K562 (cell line): ENCODE data around the gene FAM120B. TPM values are rescaled to one million over a fixed set of nuclear protein-coding genes. Genes with fewer than 3 reads are reported as not detected.

ENCODE experiments used
- ATAC-seq: fragments of 200-7000 bp; cut with Tn5 transposase; 3 replicates; pipeline ENCODE4 v1.9.1; 2020; ENCODE audit warnings: moderate library complexity
- BruUV-seq: library from RNA; stranded (reverse); fragments of 400-500 nt; replicated peaks from 2 replicates; lab custom pipeline; 2021; lab: Mats Ljungman, UMichigan
- CTCF ChIA-PET: fragments of 300-600 bp; formaldehyde crosslinking; extraction: SDS; loops from one replicate; lab custom pipeline; 2021; ENCODE audit warnings: low intra/inter-chr PET ratio; lab: Yijun Ruan, JAX
- POLR2A ChIA-PET: fragments of 300-600, 350-650 bp; sonication (Branson Sonifier 250); formaldehyde crosslinking; extraction: SDS; loops from one replicate; lab custom pipeline; 2021; ENCODE audit warnings: antibody characterized with exemption, inconsistent platforms; lab: Yijun Ruan, JAX
- DNase-seq, 4 experiments: peaks; one replicate each; pipeline versions ENCODE4 v3.0.0 to v3.0.0-alpha.2; 2011 to 2018; ENCODE audit warnings: low spot score in 3 of 4, mixed read lengths in 3 of 4; ENCODE audit errors: extremely low read depth in 1 of 4
- FAIRE-seq: peaks from 2 replicates; lab custom pipeline; 2011; peaks lifted over from hg19 to GRCh38; lab: Jason Lieb, UNC
- H2AFZ ChIP-seq: 2 replicates; pipeline ENCODE4 v1.6.0; 2011; ENCODE audit warnings: low read depth, low read length, control low read depth, inconsistent platforms
- H3K27ac ChIP-seq: fragments of 200-600 bp; 3 replicates; pipeline ENCODE4 v1.8.0; 2011; ENCODE audit warnings: low read depth, mild to moderate bottlenecking, control low read depth, inconsistent platforms, low read length, moderate library complexity, mixed read lengths; ENCODE audit errors: extremely low read depth
- H3K27me3 ChIP-seq, 2 experiments: fragments of 300-600 bp in 1 of 2; 2 replicates in 1 of 2; 3 replicates in 1 of 2; pipeline versions ENCODE4 v1.6.0 to v1.8.0; 2011; ENCODE audit warnings: inconsistent platforms in 2 of 2, low read length in 2 of 2, mild to moderate bottlenecking in 1 of 2, mixed read lengths in 1 of 2, moderate library complexity in 1 of 2; ENCODE audit not compliant: control insufficient read depth in 2 of 2, insufficient read depth in 2 of 2
- H3K36me3 ChIP-seq: fragments of 300-600 bp; 3 replicates; pipeline ENCODE4 v1.8.0; 2011; ENCODE audit warnings: mild to moderate bottlenecking, low read length, inconsistent platforms; ENCODE audit not compliant: control insufficient read depth, insufficient read depth
- H3K4me1 ChIP-seq, 2 experiments: fragments of 200-600 bp in 1 of 2; replicated peaks in 1 of 2; 2 replicates in 1 of 2; 3 replicates in 1 of 2; pipeline versions ENCODE4 v1.5.1 to v1.8.0; 2011; ENCODE audit warnings: inconsistent platforms in 2 of 2, low read length in 2 of 2, mild to moderate bottlenecking in 1 of 2, mixed read lengths in 1 of 2, moderate library complexity in 1 of 2; ENCODE audit not compliant: control insufficient read depth in 2 of 2, insufficient read depth in 2 of 2
- H3K4me2 ChIP-seq: 2 replicates; pipeline ENCODE4 v1.6.1; 2011; ENCODE audit warnings: low read length, control low read depth, inconsistent platforms, mixed read lengths; ENCODE audit not compliant: insufficient read depth
- H3K4me3 ChIP-seq: fragments of 200-600 bp; sonication (generic), shearing (Covaris generic); 2 replicates; pipeline ENCODE4 v1.5.1; 2016; ENCODE audit warnings: control low read depth, inconsistent platforms
- H3K79me2 ChIP-seq: fragments of 200-600 bp; 3 replicates; pipeline ENCODE4 v1.8.0; 2011; ENCODE audit warnings: low read length, inconsistent platforms; ENCODE audit not compliant: control insufficient read depth, insufficient read depth
- H3K9ac ChIP-seq, 2 experiments: 2 replicates each; pipeline versions ENCODE4 v1.6.0 to v1.6.1; 2011; ENCODE audit warnings: low read depth in 2 of 2, low read length in 2 of 2, control low read depth in 1 of 2, inconsistent platforms in 1 of 2, mild to moderate bottlenecking in 1 of 2, mixed read lengths in 1 of 2; ENCODE audit not compliant: insufficient read depth in 1 of 2
- H3K9me1 ChIP-seq: one replicate; pipeline ENCODE4 v1.6.0; 2011; ENCODE audit warnings: inconsistent platforms, mild to moderate bottlenecking, low read length, moderate library complexity; ENCODE audit not compliant: control insufficient read depth, insufficient read depth
- H3K9me3 ChIP-seq: replicated peaks from 2 replicates; pipeline ENCODE4 v1.5.1; 2011; ENCODE audit warnings: low read depth, low read length, inconsistent platforms; ENCODE audit not compliant: control insufficient read depth, insufficient read depth
- H4K20me1 ChIP-seq: replicated peaks from 2 replicates; pipeline ENCODE4 v1.6.1; 2011; ENCODE audit warnings: low read length, inconsistent platforms, mixed read lengths; ENCODE audit not compliant: control insufficient read depth, insufficient read depth
- ATF7 ChIP-seq: fragments of 450-650 bp; IDR thresholded peaks from 2 replicates; pipeline ENCODE4 v1.7.1; 2014; ENCODE audit warnings: mild to moderate bottlenecking, moderate library complexity
- COPS2 ChIP-seq: fragments of 450-650 bp; conservative IDR thresholded peaks from 2 replicates; pipeline ENCODE4 v1.6.1; 2016; ENCODE audit warnings: mild to moderate bottlenecking, moderate library complexity
- DACH1 ChIP-seq: fragments of 450-650 bp; IDR thresholded peaks from 2 replicates; pipeline ENCODE4 v1.6.1; 2018; ENCODE audit not compliant: partially characterized antibody
- MXI1 ChIP-seq: IDR thresholded peaks from 2 replicates; pipeline ENCODE4 v1.6.1; 2011; ENCODE audit warnings: low read depth, mild to moderate bottlenecking, improper control_type of control experiment, low read length
- ZFPM2 ChIP-seq: fragments of 250-450 bp; sonication (Bioruptor Pico); IDR thresholded peaks from 2 replicates; pipeline ENCODE4 v1.5.1; 2022; ENCODE audit warnings: mild to moderate bottlenecking
- ZKSCAN8 ChIP-seq: fragments of 200-800 bp; sonication (Bioruptor generic); IDR thresholded peaks from 2 replicates; pipeline ENCODE4 v1.6.1; 2016; ENCODE audit warnings: missing genetic modification characterization, missing compliant biosample characterization
- ZNF592 ChIP-seq: fragments of 450-650 bp; IDR thresholded peaks from 2 replicates; pipeline ENCODE4 v1.6.1; 2017; ENCODE audit warnings: antibody characterized with exemption, mild to moderate bottlenecking
- WGBS: fragments of 100-300 bp; shearing (Covaris generic); methylation state at CpG from one replicate; pipeline ENCODE4 v1.1.6; 2016; ENCODE audit warnings: low coverage, mixed read lengths; ENCODE audit not compliant: insufficient coverage; ENCODE audit errors: missing lambda C conversion rate; 5-methylcytosine and 5-hydroxymethylcytosine counted together
- in situ Hi-C: fragments of 300-500 bp; cut with MboI; formaldehyde crosslinking; loops from 4 replicates; pipeline ENCODE4 v1.15.0; 2018; ENCODE audit warnings: inconsistent platforms, mixed read lengths
- intact Hi-C: fragments of 100-400 bp; cut with micrococcal nuclease; formaldehyde crosslinking; loops from 2 replicates; pipeline ENCODE4 v1.14.2; 2022
- polyA plus RNA-seq, 8 experiments: library from polyadenylated mRNA; depleted of rRNA in 4 of 8; stranded (reverse) in 5 of 8; unstranded in 3 of 8; fragments of >200 nt; fragmentation: Nextera tagmentation in 2 of 8; fragmentation: Illumina TruSeq in 1 of 8; extraction: Ambion mirVana in 2 of 8; extraction: Trizol in 1 of 8; gene quantifications; 2 replicates each; pipeline versions ENCODE4 v1.2.1 to v1.2.3, GENCODE V29; 2011 to 2014; ENCODE audit warnings: inconsistent platforms in 1 of 8, missing spikeins in 1 of 8
- total RNA-seq, 7 experiments: library from RNA; depleted of rRNA in 6 of 7; stranded (reverse); fragments of >200 nt in 6 of 7; fragmentation: Illumina TruSeq in 2 of 7; extraction: Trizol in 2 of 7; gene quantifications; 2 replicates each; pipeline versions ENCODE4 v1.2.1 to v1.2.3, GENCODE V29; 2011 to 2021; ENCODE audit warnings: low replicate concordance in 1 of 7

The FAM120B gene
- total and polyA plus RNA-seq, 9 of the 15 experiments (the other 6 are each of a cell fraction or from before 2014, with no cell fraction given), result 3.5 to 22.6 (median 14.7) TPM

DNA sequence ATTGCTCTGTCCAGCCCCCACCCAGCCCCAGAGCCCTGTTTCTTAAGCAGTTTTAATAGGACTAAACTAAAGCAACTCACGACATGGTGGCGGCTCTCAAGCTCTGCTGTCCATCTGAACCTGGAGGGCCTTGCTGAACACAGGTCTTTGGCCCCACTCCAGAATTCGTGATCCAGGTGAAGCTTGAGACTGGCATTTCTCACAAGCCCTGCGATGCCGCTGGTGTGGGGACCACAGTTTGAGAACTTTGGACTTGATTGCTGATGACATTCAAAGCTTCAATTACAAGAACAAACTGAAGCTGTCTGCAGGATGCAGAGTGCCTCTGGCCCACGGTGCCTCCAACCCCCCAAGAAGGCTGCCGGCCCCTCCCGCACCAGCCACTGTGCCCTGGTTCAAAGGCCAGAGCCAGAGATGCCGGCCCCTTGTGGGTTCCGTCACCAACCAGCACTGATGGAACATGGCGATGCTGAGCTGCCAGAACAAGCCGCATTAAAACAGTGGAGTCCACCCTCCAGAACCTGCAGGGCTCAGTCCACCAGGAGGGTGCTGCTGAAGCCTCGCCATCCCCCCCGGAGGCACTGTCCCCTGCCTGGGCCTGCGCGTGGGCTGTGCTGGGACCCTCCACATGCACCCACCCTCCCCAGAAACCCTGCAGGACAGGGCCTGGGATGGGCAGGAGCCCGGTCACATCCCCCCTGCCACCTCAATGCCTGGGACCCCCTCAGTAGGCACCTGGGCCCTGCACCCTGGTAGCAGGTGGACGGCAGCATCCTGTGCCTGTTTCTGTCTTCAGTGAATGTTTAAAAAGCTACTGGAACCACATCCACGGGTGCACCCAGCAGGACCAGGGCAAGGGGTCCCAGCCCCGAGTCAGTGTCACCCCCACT, 145.4 kb downstream of the FAM120B start:
- Histone ChIP-seq H3K4me1 (peaks cover 0 to 13% of the 10 kb centered on the region in 2 experiments; a peak in 1 of 5 replicates), H3K27me3 (peaks cover 76 to 92% of the 10 kb centered on the region in 2 experiments), H3K27ac (no peak overlapping the region), H3K36me3 (no peaks in the 10 kb centered on the region), H3K79me2 (no peaks in the 10 kb centered on the region)
- intact Hi-C loops, result no loop called here
- POLR2A ChIA-PET, result interaction anchor here (1.7 kb wide), 1 partner anchor 9 kb away, joined by 8 read pairs; no protein-coding TSS in a partner anchor
- no peak for FAIRE-seq
- TF ChIP-seq ZFPM2, result no peak
- TF ChIP-seq ATF7, result no peak
- TF ChIP-seq DACH1, result no peak
- no peak for TF ChIP-seq ZKSCAN8 (CRISPR knock-in tag)
- TF ChIP-seq COPS2, result no peak
- TF ChIP-seq MXI1, result no peak
- TF ChIP-seq ZNF592, result no peak
- TF ChIP-seq, all 486 proteins: peak for 0
- CTCF ChIA-PET, result no interaction called here
- H3K9me1 ChIP-seq, result no peaks in the 10 kb centered on the region
- BruUV-seq, result no TSS peak
- H3K9me3 ChIP-seq, result peaks cover 3% of the 10 kb centered on the region
- no peak overlapping the region for H3K9ac ChIP-seq
- DNase-seq (no peak), ATAC-seq (no peak)
- H2AFZ ChIP-seq, result no peak overlapping the region
- no peak overlapping the region for H3K4me3 ChIP-seq
- H3K4me2 ChIP-seq, result no peak overlapping the region
- in situ Hi-C loops, result no loop called here
- H4K20me1 ChIP-seq, result peaks cover 20% of the 10 kb centered on the region
- 1% methylated on average over 20 of the region's 20 CpGs for WGBS
